ENCODE data around the gene DPH7. TPM values are rescaled to one million over a fixed set of nuclear protein-coding genes. Genes with fewer than 3 reads are reported as not detected.

The DPH7 gene
- total RNA-seq, 1 experiment from 2014 or later, result 54.4 TPM

GRCh38 chr9:137575364-137575715 lies 3.4 kb downstream of the DPH7 start (continued):
- TF ChIP-seq SIN3A (IDR thresholded peaks at IDR 0.05; ENCODE audit: low read depth) (no peak), TCF7L2 (IDR thresholded peaks at IDR 0.05; ENCODE audit: borderline replicate concordance, extremely low read depth, insufficient read depth, insufficient read length) (no peak), ZNF274 (IDR thresholded peaks at IDR 0.05; ENCODE audit: low read depth, low read length) (no peak), ZBTB33 (IDR thresholded peaks at IDR 0.05; ENCODE audit: extremely low read depth, insufficient replicate concordance, low read length) (no peak)

GRCh38 chr9:137574192-137574591 lies 4.5 kb downstream of the DPH7 start:
- Histone ChIP-seq H3K27ac (ENCODE audit: low read depth, low read length) (no peak overlapping the region), H3K9ac (ENCODE audit: low read length) (no peak overlapping the region), H3K9me3 (ENCODE audit: control insufficient read depth in 1 of 2, insufficient read depth in 1 of 2, low read depth in 1 of 2, low read length in 2 of 2) (no peaks in the 10 kb centered on the region), H3K79me2 (ENCODE audit: insufficient read depth, low read length) (peaks cover 74% of the 10 kb centered on the region), H3K36me3 (ENCODE audit: control insufficient read depth in 1 of 2, insufficient read depth in 2 of 2, low read length in 2 of 2) (peaks cover 19 to 45% of the 10 kb centered on the region in 2 experiments), H3K27me3 (ENCODE audit: insufficient read depth, low read length) (no peaks in the 10 kb centered on the region), H3K9me2 (ENCODE audit: insufficient read depth) (no peaks in the 10 kb centered on the region), H3K4me3 (replicated peaks in 1 of 2; ENCODE audit: low read depth in 1 of 2, low read length in 2 of 2) (no peak overlapping the region), H3K4me2 (ENCODE audit: low read length) (no peak overlapping the region), H4K20me1 (ENCODE audit: insufficient read depth) (no peaks in the 10 kb centered on the region), H2AFZ (ENCODE audit: low read depth, low read length, poor library complexity, severe bottlenecking) (no peak overlapping the region), H3K4me1 (ENCODE audit: control insufficient read depth in 1 of 2, insufficient read depth in 2 of 2, low read length in 2 of 2) (peaks cover 6 to 13% of the 10 kb centered on the region in 2 experiments; a peak in 3 of 4 replicates)
- intact Hi-C loops (cut with micrococcal nuclease), result no loop called here
- DNase-seq (ENCODE audit: low read depth, low spot score) (no peak), ATAC-seq (no peak)
- RAD21 ChIA-PET (ENCODE audit: low non-redundant PET in 1 of 2, low total read pairs in 2 of 2, uncharacterized antibody in 2 of 2, unreplicated experiment in 2 of 2), result no interaction called here
- BruUV-seq (replicated peaks), result no TSS peak
- no peak for TF ChIP-seq EZH2phosphoT487 (IDR thresholded peaks at IDR 0.05; ENCODE audit: borderline replicate concordance)
- no peak for TF ChIP-seq CEBPB (IDR thresholded peaks at IDR 0.05; ENCODE audit: low read depth)
- no peak for TF ChIP-seq CBX3 (IDR thresholded peaks at IDR 0.05; ENCODE audit: low read depth)
- no peak for TF ChIP-seq ATF3 (IDR thresholded peaks at IDR 0.05)
- no peak for TF ChIP-seq EZH2 (IDR thresholded peaks at IDR 0.05)
- no peak for TF ChIP-seq JUND (IDR thresholded peaks at IDR 0.05)
- no peak for TF ChIP-seq ELF1 (IDR thresholded peaks at IDR 0.05; ENCODE audit: borderline replicate concordance, low read depth)
- TF ChIP-seq MAX (IDR thresholded peaks at IDR 0.05), result no peak
- no peak for TF ChIP-seq REST (IDR thresholded peaks at IDR 0.05; ENCODE audit: low read depth)
- TF ChIP-seq ZNF274 (IDR thresholded peaks at IDR 0.05; ENCODE audit: low read depth, low read length), result no peak
- no peak for TF ChIP-seq TCF7L2 (IDR thresholded peaks at IDR 0.05; ENCODE audit: borderline replicate concordance, extremely low read depth, insufficient read depth, insufficient read length)
- no peak for TF ChIP-seq EGR1 (IDR thresholded peaks at IDR 0.05; ENCODE audit: low read depth)
- TF ChIP-seq CTCF (IDR thresholded peaks at IDR 0.05 in 2 of 3, conservative IDR thresholded peaks at IDR 0.05 in 1 of 3; ENCODE audit: borderline replicate concordance in 1 of 3, insufficient read depth in 1 of 3, low read depth in 2 of 3, low read length in 2 of 3), result no peak
- TF ChIP-seq YY1 (IDR thresholded peaks at IDR 0.05; ENCODE audit: extremely low read depth, insufficient replicate concordance, low read depth, low read length), result no peak
- no peak for TF ChIP-seq SP1 (IDR thresholded peaks at IDR 0.05; ENCODE audit: low read depth)
- no peak for TF ChIP-seq SIN3A (IDR thresholded peaks at IDR 0.05; ENCODE audit: low read depth)
- TF ChIP-seq POLR2A (IDR thresholded peaks at IDR 0.05; ENCODE audit: borderline replicate concordance, extremely low read depth, insufficient read depth, insufficient read length), result no peak
- POLR2A ChIA-PET, result interaction anchor here (0.6 kb wide), 1 partner anchor 158 kb away, joined by 3 read pairs; no protein-coding TSS in a partner anchor
- CTCF ChIA-PET, result no interaction called here

All from HCT116 (cell line).